GF-D8 (cell line): Measurements from ENCODE around the gene TAF11L13.

ENCODE experiments used
- DNase-seq: peaks from one replicate; lab custom pipeline; 2025; lab: John Stamatoyannopoulos, UW

The TAF11L13 gene

GRCh38 chr5:17679597-17680203 lies 47.8 kb downstream of the TAF11L13 start:
- no peak for DNase-seq

GRCh38 chr5:17680737-17681136 lies 48.8 kb downstream of the TAF11L13 start:
- DNase-seq: no peak
